HG02678 (cell line): ENCODE results near the gene MLLT10.

Source experiments
- ATAC-seq: cut with Tn5 transposase; IDR thresholded peaks from one replicate; pipeline ENCODE4 v1.9.1; 2021; ENCODE audit warnings: mild to moderate bottlenecking, moderate library complexity; ENCODE audit not compliant: unreplicated experiment

MLLT10 gene

DNA sequence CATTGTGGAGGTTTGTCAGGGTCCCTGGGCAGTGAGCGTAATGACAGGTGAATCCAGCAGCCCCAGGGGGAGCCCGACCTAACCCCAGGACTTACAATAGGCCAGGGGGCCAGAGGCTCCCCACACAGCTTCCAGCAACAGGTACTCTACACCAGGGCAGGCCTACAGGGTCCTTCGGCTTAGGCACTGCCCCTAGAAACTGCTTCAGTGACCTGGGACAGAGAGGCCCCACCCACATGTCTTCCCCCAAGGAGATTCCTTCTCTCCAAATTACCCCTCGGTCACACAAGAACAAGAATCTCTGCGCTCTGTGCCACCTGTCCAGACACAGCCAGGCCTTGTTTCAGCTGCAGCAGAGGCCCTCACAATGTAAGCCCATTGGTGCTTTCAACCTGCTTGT, 32.9 kb upstream of the MLLT10 start:
- no peak for ATAC-seq

DNA sequence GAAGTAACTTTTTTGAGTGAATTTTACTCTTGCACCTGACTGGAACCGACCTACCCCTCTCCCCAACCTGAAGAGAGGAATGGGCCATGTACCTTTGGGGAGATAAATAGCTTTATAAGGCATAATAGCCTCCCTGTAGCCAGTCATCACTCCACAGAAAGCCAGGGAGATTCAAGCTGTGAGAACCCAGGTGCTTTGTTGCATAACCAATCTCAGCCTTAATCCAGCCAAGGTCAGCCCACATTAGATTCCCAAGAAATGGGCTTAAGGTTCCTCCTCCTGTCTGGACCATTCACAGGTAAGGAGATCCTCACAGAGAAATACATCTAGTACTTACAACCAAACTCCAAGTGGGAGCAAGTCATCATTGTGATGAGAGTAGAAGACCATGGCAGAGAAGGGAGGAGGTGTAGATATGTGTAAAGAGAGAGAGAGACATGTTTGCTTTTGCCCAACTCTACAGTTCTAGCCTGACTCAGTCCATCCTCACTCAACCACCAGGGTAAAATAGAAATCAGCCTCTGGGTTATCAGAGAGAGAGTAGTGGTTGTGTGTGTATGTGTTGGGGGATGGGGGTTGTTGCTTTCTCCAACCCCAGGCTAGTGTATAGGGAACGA, 32.2 kb upstream of the MLLT10 start:
- ATAC-seq: no peak

DNA sequence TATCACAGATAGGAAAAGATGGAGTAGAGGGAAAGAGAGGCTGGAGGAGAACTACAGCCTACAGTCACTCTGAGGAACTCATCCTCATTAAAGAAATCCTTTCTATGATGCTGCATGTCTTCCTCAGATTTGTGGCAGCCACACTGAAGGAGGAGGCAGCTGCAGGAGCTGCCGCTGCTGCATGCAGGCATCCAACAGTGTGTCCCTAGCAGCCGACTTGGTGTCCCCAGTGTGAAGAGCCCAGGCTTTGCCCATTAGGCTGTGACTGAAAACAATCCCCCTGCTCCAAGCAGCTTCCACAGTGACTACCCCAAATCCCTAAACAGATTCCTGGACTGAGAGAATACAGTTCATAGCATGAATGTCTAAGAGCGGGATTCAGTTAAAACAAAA, 31.7 kb upstream of the MLLT10 start:
- ATAC-seq: no peak

DNA sequence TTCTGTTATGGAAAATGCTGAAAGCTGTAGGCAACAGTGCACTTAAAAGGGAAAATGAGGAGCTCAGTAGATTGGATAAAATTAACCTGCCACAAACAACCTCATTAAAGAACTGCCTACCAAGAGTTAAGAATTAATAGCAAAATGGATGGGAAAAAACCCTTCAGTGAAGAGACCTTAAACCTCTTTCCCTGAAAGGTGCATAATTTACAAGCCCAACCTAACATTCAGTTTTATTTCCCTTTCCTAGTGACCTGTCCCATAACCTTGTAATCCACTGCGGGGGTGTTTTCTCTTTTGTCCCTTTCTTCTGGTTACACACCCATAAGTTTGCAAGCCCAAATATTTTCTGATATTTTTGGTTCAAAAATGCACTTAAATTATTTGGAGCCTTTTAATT, 30.5 kb upstream of the MLLT10 start:
- no peak for ATAC-seq

DNA sequence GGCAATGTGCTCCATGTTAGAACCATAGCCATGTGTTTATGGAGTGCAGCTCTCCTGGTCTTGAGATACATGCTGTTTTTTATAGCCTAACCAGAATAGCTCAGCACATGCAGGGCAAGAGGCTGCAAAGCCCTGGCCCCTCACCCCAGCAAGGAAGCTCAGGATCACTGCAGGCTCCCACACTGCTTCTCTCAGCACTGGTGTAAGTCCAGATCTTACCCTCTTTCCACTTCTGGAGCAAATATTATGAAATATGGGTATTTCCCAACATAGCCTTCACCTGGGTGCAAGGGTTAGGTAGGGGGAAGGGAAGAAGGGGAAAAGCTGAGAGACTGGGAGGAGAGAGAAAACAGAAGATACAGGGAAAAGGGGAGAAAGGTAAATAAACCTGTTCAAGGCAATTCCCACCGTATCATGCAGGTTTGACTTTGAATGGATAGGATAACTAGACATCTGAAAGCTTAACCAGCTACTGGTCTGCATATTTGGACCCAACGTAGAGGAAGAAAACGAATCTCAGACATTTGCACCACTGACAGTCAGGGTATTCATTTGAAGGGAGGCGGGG, 28.2 kb upstream of the MLLT10 start:
- ATAC-seq: no peak

DNA sequence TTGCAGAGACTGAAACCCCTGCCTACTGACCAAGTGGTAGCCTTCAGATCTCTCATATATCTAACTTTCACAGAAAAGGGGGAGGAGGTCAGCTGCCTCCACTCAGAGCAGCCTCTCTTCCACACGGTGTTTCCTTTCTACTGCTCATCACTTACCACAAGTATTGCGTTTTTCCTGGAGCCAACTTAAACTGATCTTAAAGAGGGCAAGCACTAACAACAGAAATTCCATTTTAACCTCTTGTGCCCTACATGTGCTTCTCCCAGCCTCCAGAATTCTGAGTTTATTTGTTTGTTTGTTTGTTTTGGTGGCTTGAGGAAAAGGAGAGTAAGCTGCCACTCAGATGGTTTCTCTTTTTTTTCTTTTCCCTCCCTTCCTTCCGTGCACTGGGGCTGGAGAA, 27.7 kb upstream of the MLLT10 start:
- no peak for ATAC-seq

DNA sequence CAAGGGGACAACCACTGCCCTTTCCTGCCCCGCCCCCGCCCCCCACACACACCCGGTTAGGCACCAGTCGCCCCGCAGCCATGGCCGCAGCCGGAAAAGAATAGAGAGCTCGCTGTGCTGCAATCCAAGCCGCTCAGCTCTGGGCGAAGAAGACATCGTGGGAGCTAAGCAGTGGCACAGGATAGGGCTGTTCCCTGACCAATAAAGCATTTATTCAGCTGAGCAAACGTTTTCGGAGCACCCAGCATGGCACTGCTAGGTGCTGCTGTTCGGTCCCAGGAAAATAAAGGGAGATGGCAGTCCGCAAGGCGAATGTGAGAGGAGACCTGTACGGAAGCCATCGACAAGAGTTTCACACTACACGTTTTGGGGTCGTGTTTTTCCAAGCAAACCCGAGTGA, 26.9 kb upstream of the MLLT10 start:
- no peak for ATAC-seq

DNA sequence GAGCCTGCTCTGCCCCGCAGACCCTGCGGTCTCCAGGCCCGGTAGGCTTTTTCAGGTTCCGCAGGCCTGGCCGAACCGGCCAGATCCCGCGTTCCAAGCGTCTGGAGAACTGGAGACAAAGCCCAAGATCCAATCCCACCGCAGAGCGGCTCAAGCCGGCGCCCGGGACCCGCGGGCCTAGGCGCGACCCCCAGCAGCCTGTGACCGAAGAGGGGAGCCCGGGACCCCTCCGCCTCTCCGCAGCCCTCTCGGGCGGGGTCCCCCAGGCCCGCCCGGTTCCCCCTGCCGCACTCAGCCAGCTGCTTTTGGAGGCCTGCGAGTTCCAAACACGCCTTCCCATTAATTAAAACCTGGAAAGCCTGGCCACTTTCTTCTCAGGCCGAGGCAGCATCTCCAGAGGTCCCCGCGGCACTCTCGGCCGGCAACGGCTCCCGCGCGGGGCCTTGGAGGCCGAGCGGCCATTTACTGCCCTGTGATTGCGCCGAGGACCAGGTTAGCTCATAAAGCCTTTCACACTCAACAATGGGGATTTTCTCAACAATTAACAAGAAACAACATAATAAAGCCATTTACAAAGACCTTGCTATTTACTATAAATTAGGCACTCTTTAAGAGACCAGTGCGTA, 25.2 kb upstream of the MLLT10 start:
- ATAC-seq: no peak

DNA sequence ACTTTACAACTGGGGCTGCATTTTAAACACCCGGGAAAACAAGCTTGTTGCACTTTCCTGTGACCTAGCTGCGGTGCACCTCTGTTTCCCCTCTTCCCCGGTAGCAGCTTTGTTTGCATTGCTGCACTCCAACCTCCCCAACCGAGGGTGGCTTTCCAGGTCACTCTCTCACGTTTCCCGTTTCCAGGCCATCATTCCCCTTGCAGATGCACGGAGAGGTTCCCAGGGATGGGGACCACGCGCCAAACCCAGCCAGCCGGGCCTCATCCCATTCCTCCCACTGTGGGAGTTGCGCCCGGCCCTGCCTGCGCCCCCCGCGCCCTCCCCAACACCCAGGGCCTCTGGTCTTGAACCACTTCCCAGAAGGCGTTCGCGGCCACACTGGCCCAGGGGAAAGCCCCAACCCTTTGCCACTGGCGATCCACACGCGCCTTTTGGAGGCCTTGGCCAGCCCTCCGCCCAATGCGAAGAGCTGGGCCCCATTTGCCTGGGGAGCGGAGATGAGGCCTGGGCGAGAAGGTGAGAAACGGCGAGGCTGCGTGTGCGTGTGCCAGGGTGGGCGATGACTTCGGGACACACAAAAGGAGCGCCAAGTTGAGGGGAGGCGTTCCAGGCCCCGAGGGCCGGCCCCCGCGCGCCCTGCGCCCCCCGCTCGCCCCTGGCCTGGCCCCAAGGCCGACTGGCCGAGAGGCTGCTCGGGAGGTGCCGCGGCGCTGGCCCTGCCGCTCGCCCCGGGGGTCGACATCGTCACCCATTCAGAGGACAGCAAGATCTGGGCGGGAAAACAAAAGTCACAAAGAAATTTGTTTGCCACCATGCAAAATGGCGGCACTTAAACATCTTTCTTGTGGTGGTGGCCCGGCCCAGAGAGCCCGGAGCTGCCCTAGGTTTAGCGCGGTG, 24.4 kb upstream of the MLLT10 start:
- ATAC-seq: no peak

DNA sequence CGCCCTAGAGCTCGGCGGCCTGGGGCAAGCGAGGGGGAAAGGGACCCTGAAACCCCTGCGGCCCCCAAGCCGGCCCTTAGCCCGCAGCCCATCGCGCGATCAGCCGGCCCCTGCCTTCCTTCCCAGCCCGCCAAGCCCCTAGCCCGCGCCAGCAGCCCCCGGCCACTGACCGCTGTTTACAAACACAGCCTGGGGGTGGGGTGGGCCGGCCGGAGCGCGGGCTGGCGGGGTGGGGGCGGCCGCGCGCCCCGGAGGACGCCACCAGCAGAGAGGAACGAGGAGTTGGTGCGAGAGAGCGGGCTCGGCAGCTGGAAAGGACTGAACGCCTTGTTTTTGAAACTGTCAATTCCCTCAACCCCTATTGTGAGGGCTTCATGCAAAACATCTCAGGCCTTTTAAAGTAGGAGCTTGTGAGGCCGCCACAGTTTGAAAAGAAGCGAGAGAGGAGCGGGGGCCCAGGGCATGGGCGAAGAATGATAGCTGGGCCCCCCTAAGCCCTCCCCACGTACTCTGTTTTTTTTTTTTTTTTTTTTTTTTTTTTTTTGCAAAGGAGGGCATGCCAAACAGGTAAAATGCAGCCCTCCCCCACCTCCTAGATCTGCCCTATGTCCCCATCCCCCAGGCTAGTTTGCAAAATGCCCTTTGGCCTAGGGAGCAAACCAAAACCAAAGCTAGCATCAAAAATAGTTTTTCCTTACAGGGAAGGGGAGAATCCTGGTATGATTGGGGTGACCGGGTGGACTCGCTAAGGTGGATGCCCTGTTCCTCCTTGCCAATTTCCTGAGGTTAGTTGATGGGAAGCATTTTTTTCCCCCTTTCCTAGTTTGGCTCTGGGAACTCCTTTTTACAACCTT, 23.6 kb upstream of the MLLT10 start:
- ATAC-seq: no peak

DNA sequence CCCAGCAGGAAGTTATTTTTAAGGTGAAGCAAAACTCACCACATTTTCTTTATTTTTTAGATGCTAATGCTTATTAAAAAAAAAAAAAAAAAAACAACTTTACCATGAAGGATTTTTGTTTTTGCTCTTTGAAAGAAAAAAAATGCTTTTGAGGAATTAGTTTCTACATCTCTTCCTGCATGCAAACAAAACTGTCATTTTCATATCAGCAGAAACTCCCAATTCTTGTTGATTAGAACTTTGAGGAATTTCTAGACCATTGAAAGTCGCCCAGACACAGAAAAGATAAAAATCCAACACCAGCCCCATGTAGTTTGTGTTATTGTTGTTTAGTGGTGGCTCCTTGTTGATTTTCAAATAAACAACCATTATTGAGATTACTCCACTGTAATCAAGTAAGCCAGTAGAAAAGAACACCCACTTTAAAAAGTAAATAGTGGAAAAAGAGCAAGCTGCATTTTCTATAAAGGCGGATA, 22.9 kb upstream of the MLLT10 start:
- ATAC-seq: no peak

DNA sequence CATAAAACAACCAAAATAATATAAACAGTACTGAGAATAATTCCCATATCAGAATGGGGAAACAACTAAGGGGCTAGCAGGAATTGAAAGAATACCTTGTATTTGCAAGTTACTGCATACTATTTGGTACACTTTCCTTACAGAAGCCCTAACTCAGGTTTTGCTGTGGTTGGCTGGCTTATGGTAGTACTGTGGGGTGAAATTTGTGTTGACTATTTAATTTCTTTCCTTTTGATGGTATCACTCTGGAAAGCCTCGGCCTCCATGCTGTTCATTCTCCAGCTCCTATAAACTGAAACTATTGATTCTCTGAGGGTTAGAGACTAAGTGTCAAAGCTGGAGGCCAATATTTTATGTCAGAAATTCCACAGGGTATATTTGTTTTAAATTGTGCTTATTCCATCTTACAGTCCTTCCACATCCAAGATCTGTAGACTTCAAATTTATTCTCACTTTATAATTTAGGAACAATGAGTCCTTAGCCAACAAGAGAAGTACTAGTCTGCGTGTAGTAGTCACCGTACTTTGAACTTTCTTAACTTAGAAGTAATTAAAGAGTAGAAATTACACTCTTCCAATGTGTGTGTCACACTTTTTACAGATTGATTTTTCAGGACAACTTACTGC, 22.0 kb upstream of the MLLT10 start:
- ATAC-seq: no peak

DNA sequence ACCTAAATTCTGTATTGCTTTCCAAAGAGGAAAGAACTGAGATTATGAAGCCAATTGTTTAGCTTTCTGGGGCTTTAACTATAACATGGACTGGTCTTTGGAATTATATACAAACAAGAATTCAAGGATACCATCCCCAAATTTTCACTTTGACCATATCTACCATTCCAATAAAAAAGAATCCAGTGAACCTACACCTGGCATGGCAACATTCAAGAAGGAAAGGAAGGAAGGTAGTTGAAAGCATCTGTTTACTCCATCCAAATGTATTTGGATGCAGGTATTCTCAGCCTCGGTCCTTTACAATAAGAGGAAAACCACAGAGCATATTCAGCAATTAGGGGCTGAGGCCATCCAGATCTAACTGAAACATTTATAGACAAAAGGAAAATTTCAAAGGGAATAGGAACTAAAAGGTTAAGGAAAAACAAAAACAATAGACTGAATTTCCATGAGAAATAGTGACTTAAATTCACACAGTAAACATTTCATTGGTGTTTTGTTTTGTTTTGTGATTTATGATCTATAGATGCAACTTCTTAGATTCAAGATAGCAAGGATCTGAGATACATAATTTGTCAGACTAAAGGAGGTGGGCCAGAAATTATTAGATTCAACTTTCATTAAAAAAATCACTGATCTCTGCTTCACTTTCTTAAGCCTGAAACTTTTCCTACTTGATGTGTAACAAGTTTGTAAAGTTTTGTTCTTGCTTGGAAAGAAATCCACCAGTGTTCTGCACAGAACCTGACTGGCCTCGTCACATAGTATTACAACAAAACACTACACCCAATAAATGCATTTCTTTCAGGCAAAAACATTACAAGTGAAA, 21.2 kb upstream of the MLLT10 start:
- no peak for ATAC-seq

DNA sequence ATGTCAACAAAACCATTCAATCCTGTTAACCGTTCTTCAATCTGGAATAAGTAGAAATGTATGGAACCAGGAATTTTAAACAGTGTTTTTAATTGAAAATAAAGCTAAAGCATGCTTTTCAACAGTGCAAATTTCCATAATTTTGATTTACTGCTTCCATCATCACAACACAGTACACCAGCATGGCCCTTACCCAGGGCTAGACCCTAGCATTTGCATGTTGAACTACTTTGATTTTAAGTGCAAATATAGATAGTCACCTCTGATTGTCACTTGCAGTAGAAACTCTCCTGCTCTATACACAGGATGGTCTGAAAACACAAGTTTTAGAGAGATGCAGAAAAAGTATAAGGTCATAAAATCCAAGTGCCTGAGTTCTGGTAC, 20.6 kb upstream of the MLLT10 start:
- no peak for ATAC-seq

DNA sequence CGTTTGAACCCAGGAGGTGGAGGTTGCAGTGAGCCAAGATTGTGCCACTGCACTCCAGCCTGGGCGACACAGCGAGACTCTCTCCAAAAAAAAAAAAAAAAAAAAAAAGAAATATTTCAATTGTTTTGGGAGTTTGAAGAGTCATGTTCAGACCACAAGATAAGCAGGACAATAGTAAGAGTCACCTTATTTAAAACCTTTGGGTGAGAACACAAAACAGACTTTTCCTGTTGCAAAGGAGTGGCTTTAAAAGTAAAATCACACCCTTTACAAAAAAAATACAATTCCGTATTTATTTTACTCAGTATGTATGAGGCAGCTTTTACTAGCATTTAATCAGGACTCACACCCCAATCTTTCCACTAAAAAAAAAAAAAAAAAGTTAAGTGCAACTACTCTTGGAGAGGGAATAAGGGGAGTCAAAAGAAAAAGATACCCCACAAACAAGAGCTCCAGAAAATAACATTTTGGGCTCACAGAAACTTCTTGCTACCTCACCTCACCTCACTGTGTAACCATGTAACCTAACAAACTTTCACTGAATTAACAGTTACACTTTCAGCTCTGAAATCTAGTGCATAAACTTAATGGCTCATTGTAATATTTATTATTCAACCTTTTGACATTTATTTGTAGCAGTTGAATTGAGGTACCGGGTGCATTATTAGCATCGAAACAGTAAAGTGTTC, 19.8 kb upstream of the MLLT10 start:
- no peak for ATAC-seq

DNA sequence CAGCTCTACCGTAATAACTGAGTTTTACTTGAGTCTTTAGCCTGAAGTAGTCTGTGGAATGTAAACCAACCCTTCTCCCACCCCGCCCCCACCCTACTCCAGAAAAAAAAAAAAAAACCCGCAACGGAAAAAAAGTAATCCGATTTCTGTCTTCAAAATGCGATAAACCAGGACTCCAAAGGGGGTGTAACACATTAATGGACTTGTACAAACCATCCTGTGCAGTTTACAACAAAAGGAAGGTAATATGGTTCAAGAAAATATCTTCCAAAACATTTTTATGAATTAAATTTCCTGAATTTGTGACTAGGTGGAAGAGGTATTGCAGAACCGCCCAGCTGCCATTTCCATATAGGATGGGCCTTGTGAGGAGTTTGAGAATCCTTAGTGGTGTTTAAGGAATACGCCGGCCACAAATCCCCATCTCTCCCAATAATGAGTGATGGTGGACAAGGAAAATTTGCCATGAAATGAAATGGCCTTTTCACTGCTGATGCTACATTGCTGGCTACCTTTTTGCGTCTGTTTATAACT, 19.1 kb upstream of the MLLT10 start:
- ATAC-seq: no peak

DNA sequence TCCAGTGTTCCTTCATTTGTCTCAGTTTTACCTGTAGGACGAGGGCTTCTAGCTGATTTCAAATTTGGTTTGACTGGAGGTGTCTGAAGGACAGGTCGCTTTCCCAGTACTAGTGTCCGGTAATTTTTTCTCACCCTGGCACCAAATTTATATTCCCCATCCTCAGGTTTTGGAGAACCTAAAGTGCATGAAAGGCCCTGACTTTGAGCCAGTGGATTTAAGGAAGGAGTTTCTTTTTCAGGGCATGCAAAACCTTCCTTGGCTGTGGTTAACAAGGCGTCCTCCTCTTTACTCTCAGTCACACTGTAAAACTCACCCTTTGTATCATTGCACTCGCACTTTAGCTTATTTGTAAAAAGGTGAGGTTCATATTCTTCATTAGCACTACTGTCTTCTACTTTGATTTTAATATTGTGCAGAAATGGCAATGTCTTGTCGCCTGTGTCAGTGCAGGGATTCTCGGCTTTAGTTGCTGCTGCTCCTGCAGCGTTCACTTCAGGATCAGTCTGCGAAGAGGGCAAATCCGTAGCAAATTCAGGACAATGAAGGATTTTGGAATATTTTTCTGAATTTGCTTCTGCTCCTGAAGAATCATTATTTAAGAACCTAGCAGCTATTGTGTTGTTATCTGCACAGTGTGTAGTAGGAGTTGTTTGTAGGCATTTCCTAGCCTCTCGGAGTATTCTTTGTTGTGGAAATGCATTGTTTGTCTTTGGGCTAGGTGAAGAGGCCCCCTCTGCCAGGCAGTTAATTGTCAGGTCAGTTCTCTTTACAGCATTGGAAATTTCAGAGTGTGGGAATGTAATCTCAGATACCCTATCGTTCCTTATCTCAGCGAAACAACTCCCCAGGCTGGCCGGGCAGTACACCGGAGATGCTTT, 18.4 kb upstream of the MLLT10 start:
- ATAC-seq: no peak
